NCI-H1417 treated with DMSO at 0.1 percent for 48 hours (cell line): ENCODE data around the gene ERP27.
A peak's percentile ranks its signal among the peaks of the same experiment; 100 is the strongest.

ENCODE experiments used
- DNase-seq: peaks from one replicate; lab custom pipeline; 2025; lab: John Stamatoyannopoulos, UW

ERP27 gene

DNA sequence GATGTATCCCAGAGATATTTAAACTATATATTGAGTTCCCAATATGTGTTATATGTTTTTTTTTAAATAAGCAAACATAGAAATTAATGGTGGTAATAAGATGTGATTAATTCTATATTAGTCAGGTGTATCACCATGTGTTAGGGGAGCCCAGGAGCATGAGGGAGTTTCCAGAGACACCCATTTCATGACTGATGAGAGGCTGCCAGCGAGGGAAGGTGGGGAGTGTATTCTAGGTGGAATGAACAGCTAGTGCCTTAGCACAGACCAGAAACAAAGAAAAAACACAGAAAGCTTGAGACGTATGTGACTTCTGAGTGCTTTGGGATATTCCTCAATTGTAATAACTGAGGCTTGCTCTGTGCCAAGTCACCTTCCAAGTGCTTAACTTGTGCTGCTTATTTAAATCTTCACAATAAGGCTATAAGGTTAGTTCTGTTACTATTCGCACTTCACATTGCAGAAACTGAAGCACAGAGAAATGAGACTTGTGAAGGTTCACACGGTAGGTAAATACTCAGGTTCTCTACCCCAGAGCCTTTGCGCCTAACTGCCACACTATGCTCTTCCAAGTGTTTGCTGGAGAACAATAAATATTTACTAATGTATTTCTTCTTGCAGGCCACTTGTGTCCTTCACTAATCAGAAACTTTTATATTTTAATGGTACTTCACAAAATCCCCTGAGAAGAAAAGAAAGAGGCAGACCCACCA is 34.8 kb downstream of the ERP27 start:
- DNase-seq: no peak

DNA sequence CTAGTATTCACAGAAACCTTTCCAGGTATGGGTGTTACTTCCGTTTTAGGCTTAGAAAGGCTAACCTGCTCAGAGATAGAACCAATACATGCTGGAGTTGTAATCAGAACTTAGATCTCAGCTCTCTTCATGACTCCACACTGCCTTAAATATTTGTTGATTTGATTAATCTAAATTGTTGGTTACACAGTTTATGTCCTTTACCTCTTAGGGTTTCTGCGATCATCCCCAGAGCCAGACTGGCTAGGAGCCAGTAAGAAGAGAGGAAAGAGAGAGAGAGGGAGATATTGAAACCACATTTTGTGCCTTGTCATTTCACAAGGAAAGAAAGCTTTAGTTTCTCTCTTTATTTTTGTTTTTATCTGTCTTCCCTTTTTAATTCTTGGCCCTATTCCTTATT is 35.9 kb downstream of the ERP27 start:
- DNase-seq: no peak

DNA sequence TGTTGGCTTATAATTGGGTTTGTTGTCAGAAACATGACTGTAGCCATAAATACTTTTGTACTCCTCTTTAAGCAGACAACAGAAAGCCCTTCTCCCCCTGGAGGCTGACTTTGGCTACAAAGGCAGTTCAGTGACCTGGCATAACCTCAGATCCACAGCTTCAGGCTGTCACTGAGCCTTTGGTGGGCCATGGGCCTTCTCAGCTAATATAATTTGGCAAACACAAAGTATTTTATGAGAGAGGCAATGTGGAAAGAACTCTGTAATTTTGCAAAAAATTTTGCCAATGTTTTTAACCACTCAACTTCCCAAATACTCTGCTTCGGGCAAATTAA is 37.1 kb downstream of the ERP27 start:
- DNase-seq: no peak

DNA sequence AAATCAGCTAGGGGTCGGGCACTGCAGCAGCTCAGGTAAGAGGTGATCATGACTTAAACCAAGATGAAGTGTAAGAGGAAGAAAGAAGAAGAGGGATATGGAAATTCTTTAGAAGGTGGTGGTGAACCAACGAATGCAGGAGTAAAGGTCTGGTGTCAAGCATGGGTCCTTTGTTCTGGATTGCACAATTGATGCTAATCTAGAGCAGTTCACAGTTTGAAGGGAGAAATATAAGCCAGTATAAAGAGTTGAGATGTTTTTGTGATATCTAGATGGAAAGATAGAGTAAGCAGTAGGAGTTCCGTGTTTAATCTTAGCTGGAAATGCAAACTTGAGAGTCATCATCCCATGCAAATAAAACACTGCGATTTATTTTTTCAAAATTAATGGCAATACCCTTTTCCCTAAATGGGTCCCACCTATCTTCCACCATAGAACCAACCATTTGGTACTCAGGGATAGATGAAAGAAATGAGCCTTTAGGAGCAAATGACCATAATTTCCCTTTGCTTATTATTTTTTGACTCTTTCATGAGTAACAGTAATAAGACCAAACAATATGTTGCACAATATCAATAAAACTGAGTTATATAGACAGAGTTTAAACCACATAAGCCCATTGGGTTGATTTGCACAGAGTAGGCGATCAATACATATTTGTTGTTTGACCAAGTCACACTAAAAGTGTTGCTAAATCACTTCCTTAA is 37.7 kb downstream of the ERP27 start:
- DNase-seq: no peak

DNA sequence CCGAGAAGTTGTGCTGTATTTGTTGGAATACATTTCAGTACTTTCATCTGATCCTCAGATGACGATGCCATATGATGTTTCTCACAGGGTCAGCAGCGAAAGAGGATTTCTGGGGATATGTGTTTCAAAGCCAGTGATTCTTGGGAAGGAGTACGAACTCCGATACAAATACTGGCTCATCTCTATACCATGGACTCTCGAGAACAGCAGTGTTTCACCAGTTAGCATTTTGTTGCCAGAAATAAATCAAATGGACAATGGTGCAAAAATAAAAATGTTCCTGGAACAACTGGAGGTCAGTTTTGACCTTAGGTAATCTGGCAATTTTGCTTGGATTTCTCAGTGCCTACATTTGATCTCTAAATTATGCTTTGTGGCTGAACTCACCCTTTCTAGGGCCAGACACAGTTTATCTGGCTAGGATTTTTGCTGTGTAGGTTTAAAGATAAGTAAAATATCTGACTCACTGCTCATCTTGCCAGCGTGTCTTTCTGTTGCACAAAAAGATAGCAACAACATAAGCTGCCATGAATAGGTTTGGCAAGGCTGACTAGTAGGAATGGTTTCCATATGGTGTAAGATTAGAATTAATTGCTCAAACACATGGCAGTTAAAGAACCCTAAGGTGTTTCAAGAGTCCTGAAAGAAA is 41.7 kb downstream of the ERP27 start:
- no peak for DNase-seq

DNA sequence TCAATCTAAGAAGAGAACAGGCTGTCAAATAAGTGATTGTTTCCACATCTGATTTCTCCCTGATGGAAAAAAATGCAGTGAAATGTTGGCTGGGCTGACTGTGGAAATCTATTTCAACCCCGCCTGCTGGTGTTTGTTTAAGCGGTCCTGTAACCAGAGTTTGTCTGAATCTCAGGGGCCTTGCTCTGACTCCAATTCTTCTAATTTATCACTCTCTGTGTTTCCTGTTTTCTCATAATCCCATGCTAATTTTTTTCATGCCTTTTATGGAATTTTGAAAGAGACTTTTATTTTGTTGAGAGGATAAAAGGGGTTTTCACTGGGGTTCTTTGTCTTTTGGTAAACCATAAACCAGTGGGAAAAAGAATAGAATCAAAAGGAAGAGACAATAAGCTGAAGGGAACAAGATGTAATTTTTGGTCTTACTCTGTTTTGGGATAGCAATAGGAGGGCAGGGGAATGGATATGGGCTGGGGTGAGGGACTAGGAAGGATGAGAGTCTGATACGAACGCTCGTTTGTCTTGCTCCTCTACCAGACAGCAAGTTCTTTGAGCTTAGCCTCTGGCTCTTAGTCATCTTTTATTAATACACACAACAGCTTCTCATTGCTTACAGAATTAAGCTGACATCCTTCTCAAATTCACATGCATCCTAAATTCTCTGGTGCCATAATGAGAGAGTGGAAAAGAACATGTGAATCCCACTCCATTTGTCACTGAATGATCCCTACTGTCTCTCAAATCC is 44.7 kb downstream of the ERP27 start:
- DNase-seq: no peak

DNA sequence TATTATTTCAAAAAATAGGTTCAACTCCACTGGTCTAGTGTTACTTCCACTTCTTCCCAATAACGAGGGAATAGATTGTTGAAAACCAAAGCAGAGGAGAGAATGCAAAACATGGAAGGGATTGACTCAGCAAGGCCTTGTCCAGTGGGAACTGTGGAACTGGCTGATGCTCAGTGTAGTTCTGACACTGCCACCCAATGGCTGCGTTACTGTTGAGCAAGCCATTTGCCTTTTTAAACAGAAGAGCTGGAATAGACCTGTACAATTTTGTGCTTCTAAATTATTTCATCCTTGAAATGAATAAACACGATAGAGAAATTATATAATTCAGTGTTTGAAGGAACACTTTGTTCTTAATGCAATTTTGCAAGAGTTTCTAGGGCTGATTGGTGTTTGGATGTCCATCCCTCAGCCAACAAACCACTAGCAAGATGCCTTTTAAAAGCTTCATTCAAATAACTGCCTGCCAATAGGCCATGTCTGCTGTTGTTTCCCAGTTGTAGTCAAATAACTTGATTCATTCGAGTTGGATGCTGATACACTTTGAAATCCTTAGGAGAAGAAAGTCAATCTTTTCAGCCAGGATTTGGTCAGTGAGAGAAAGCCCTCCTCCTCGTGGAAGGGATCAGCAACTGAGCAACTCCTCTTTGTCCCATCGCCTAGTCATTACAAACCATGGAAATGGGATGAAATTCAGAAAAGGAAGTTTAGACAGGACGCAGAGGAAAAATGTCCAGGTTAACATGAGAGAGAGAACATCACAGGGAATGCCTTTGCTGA is 45.4 kb downstream of the ERP27 start:
- DNase-seq: no peak

DNA sequence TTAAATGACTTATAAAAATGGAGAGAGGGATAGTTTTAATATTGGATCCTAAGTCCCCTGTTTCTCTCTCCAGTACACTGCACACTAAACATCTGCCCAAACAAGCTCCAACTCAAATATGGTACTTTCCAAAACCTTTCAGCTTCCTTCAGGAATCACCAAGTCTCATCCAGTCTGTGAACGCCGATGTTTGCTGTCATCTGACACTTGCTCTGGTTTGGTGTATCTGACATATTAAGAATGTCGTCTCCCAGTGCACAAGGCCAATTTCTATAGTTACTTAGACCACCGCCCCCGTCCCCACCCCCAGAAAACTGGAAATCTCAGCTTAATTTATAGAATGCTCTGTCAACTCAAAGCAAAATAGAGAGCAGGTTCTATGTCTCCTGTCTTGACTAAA is 47.6 kb downstream of the ERP27 start:
- DNase-seq: no peak

DNA sequence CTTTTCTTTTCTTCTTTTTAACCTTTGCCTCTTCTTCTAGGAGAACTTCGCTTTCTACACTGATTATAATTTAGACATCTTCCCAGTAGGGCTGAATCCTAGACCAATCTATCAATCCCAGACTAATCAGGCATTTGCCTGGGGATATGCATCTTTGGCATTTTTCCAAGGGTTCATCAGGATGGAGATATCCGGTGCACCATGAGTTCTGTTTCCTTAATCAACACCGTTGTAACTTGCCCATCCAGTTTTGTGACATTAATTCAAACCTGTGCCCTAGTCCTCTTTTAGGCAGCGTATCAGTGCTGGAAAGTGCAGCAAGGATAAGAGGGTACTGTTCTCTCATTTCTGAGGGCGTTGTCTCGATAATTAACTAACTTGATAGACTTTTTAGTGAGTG is 52.1 kb downstream of the ERP27 start:
- DNase-seq: peak; percentile 36

DNA sequence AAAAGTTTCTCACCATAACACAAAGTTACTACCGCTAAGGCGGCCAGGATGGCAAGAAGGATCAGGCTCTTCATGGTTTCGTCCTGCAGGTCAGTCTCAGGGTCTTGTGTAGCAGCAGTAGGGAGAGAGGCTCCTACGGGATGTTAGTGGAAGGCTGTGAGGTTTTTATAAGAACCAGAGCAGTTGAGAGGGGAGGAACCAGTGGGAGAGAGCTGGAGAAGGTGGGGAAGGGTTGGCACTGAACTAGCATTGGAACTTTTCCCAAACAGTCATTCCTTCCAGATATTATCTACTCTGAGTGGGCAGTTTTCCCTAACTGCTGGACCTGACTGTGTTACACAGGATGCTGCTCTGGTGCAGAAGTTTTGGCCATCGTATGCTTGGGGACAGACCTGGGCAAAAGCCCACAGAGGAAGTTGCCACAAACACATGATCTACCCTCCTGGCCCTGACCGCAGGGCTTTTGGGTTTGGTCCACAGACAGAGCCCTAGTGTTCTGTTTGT is 52.6 kb downstream of the ERP27 start, which contains the start of gene MGP:
MGP (minus strand) TSS at position 137 of the 504 bp plus-strand sequence; CDS start at position 74, 63 bp downstream.
- DNase-seq: no peak

DNA sequence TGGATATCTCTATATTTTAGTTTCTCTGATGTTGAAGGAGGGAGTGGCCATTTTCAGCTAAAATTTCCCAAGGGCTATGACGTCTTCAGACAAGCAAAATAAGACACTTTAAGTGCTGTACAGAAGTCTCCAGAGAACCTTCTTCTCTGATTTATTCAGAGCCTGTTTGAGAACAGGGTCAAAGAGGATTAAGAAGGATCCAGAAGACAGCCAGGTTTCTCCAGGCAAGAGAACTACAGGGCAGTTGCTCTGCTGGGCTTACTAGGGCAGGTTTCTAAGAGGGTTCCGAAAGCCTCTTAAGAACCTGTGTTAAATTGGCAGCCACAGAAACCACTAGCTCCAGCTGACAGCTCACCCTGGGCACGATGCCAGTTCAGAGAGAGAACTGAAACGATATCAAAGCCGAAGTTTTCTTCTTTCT is 53.9 kb downstream of the ERP27 start:
- no peak for DNase-seq

DNA sequence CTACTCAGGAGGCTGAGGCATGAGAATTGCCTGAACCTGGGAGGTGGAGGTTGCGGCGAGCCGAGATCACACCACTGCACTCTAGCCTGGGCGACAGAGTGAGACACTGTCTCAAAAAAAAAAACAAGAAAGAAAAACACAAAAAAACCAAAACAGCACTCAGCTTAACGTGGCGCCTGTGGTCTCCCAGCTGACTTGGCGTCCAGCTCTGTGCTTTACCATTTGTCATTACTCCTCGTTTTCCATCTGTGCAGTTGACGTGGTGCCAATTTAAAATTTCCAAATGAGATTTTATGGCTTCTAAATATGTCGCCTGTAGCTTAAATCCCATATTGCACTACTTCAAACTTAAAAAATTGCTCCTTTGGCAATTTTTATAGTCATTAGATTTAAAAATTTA is 54.7 kb downstream of the ERP27 start:
- no peak for DNase-seq

DNA sequence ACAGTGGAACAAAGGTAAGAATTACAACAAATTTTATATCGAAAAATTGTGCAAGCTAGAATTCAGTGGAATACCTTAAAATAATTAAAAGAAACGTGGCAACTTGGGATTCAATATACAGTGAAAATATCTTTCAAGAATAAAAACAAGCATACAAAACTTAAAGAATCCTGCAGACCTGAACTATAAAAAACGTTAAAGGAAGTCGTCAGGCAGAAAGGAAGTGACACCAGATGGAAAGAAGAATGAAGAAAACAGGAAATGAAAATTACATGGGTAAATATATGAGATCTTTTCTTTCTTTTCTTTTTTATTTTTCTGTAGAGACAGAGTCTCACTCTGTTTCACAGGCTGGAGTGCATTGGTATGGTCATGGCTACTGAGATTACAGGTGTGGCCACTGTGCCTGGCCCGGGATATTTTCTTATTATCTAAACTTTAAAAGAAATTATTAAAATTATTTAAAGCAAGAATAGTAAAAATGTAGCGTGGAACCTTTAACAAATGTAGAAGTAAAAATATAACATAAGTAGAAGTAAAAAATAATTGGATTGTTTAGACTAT is 57.4 kb downstream of the ERP27 start:
- DNase-seq: no peak

DNA sequence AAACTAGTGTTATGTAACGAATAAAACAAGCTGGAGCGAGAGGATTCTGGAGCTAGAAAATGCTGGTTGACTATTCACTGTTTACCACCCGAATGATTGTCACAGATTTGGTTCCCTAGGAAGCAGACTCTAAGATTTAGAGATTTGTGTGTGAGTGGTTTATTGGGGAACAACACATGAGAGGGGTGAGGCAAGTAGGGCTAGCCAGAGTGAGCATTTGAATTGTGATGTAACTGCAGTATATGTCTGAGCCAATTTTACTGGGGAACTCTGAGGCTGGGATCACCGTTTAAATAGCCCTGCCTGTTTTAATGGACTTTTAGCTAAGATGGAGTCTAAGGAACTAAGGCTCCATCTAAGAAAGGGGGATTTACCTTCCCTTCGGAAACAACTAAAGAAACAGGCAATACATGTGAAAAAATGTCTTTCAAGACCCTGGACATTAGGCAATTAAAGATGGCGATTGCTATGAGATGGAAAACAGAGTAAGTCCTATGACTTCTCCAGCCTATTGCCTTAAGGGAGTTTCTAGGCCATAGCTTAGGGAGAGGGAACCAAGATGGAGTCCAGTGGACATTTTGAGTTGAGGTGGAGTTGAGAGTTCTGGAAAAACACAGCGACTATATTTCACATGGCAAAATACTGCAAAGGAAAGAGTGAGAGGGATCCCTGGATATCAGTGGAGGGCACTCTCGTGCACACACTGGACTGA is 59.0 kb downstream of the ERP27 start:
- DNase-seq: no peak

DNA sequence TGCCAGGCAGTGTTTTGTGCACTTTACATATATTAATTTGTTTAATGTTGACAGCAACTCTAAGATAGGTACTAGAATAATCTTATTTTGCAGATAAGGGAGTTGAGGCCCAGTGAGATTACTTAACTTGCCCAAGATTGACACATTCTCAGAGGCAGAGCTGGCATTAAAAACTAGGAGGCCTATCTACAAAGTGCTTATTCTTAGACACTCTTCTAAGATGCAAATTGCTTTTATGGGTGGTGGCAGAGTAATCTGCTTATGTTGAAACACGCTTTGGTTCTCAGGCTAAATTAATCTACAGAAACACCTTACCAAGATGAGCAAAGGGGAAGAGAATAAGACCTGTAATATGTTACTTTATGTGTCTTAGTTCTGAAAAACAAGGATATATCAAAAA is 59.8 kb downstream of the ERP27 start:
- no peak for DNase-seq

DNA sequence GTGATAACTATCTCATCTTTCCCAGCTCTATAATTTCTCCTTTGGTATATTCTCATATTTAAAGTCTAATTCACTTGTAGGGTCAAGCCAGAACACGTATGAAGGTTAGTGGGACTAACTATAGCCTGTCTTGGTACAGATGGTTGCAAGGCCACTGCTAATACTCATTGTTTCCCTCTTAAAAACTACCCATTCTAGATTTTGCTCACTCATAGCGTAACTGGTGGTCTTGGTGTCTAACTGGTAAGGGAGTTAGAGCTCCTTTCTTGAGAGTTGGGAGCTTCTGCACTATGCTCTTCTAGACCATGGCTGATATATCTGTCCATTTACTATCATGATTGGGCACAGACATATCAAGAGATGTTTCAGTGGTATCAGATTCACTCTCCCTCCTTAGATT is 61.5 kb downstream of the ERP27 start:
- no peak for DNase-seq

DNA sequence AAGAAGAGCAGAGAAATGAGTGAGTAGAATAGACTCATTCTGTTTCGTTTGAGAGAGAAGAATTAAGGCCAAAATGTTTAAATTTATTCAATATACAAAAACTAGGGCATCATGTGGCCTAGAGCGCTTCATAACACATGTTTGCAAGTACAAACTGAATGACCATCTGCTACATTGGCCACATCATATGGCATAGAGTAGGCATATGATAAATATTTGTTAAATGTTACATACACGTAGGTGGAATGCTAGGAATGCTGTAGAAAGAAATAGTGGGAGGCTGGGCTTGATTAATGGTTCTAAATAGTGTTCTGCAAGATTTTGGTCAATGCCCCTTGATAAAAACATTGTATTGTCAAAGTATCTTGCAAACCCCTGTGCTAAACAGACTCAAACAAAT is 63.5 kb downstream of the ERP27 start:
- no peak for DNase-seq

DNA sequence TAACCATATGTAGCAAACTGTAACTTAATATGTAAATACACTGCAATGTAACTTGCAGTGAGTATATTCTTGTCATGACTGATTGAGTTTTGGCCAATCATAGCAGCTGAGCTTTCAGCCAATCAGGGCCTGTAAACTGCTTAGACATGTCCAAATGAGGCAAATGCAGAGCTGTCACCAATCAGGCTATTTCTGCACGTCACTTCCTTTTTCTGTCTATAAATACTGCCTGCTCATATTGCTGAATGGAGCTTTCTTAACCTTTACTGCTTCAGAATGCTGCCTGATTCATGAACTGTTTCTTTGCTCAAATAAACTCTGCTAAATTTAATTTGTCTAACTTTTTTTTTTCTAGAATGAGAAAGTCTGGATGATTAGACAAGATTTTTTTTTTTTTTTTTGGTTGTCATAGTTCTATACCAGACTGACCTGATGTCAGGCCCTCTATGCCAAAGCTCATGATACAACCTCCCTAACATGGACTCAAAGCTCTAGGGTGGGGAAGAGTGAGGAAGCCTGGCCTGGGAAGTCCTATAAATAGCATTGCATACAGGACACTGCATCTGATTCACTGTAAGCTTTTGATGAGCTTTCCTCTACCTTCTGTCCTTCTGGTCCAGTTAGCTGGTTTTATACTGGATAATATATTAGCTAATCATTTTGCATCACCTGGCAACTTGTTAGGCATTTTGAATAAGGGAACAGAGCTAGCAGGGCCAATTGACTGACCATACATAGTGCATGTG is 64.7 kb downstream of the ERP27 start:
- no peak for DNase-seq

DNA sequence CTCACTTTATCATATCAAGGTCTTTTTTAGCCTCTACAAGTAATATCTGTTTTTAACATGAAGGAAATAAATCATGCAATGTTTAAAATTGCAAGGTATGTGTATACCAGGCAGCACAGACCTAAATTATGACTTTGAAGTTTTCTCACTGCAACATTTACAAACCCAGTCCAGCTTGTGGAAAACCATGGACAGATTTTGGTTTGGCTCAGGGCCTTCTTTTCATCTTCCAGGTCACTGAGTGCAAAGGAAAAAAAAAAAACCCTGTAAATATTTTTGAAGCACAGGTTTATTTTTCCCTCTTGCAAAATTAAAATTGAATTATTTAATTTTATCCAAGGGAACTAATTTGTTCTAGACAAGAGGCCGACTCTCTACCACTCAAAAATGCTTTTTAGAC is 66.5 kb downstream of the ERP27 start:
- no peak for DNase-seq

DNA sequence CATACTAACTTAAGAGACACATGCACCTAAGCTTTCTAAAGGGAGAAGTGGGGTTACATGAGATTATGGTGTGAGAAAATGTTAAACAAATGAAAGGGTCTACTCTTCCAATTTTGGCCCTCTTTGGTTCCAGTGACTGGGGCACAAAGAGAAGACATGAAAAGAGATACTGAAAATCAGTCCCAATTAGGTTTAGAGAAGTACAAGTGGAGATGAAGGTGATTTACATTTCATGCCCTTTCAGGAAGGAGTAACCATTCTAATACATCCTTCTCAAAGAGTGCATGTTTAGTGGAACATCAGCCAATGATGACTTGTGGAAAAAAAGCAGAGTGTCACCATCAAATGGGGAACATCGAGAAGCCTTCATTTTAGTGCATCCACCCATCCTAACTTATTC is 67.1 kb downstream of the ERP27 start:
- DNase-seq: no peak
